WTC11 (cell line): ENCODE results near the gene STN1. TPM values are rescaled to one million over a fixed set of nuclear protein-coding genes. Genes with fewer than 3 reads are reported as not detected.

Source experiments
- ATAC-seq: fragments of 200-7000 bp; cut with Tn5 transposase; 2 replicates; pipeline ENCODE4 v1.10.0; 2021; ENCODE audit warnings: mild to moderate bottlenecking, moderate library complexity
- CTCF ChIA-PET: fragments of 300-600 bp; sonication (Branson Sonifier 250); formaldehyde crosslinking; loops from one replicate; lab custom pipeline; 2021; ENCODE audit warnings: antibody characterized with exemption; lab: Charles Lee
- POLR2A ChIA-PET: fragments of 350-600 bp; sonication (Branson Sonifier 250); formaldehyde crosslinking; loops from one replicate; lab custom pipeline; 2021; ENCODE audit warnings: antibody characterized with exemption; lab: Charles Lee
- DNase-seq: peaks from one replicate; pipeline ENCODE4 v3.0.0; 2021; ENCODE audit warnings: low spot score
- H3K27ac Mint-ChIP-seq: 2 replicates; pipeline ENCODE4 v1.8.0; 2021; ENCODE audit warnings: mixed read lengths
- H3K27me3 Mint-ChIP-seq: 2 replicates; pipeline ENCODE4 v1.8.0; 2021; ENCODE audit warnings: low read depth, mild to moderate bottlenecking, moderate library complexity, mixed read lengths
- H3K36me3 Mint-ChIP-seq: 2 replicates; pipeline ENCODE4 v1.8.0; 2021; ENCODE audit warnings: mixed read lengths
- H3K4me1 Mint-ChIP-seq: 2 replicates; pipeline ENCODE4 v1.8.0; 2022; ENCODE audit warnings: mixed read lengths
- H3K4me3 Mint-ChIP-seq: 2 replicates; pipeline ENCODE4 v1.8.0; 2021; ENCODE audit warnings: mild to moderate bottlenecking, moderate library complexity, mixed read lengths
- H3K9me3 Mint-ChIP-seq: 2 replicates; pipeline ENCODE4 v1.8.0; 2021; ENCODE audit warnings: mixed read lengths
- ETV6 ChIP-seq: sonication (generic); formaldehyde crosslinking; IDR thresholded peaks from 2 replicates; pipeline ENCODE4 v1.8.1; 2022; ENCODE audit warnings: mild to moderate bottlenecking, missing genetic modification reagents
- FOXK1 ChIP-seq: sonication (generic); formaldehyde crosslinking; IDR thresholded peaks from 2 replicates; pipeline ENCODE4 v1.8.0; 2022; ENCODE audit warnings: mild to moderate bottlenecking, moderate library complexity, missing genetic modification reagents
- FOXP1 ChIP-seq: sonication (generic); formaldehyde crosslinking; IDR thresholded peaks from 2 replicates; pipeline ENCODE4 v1.8.0; 2022; ENCODE audit warnings: missing genetic modification reagents, mild to moderate bottlenecking, moderate library complexity, borderline replicate concordance
- NFATC4 ChIP-seq: fragments of 250-450 bp; sonication (Bioruptor Pico); IDR thresholded peaks from 2 replicates; pipeline ENCODE4 v1.9.0; 2021; ENCODE audit warnings: mild to moderate bottlenecking
- NFE2L1 ChIP-seq: sonication (generic); formaldehyde crosslinking; IDR thresholded peaks from 2 replicates; pipeline ENCODE4 v1.8.1; 2023; ENCODE audit warnings: missing genetic modification reagents
- NR3C1 ChIP-seq: sonication (generic); formaldehyde crosslinking; conservative IDR thresholded peaks from 2 replicates; pipeline ENCODE4 v1.8.1; 2023; ENCODE audit warnings: low read depth, mild to moderate bottlenecking, missing genetic modification reagents
- SMAD3 ChIP-seq: sonication (generic); formaldehyde crosslinking; IDR thresholded peaks from 2 replicates; pipeline ENCODE4 v1.8.0; 2022; ENCODE audit warnings: missing genetic modification reagents, mild to moderate bottlenecking, borderline replicate concordance
- TCF7 ChIP-seq: sonication (generic); formaldehyde crosslinking; IDR thresholded peaks from 2 replicates; pipeline ENCODE4 v1.8.0; 2022; ENCODE audit warnings: mild to moderate bottlenecking, low read depth, missing genetic modification reagents, moderate library complexity
- TP53 ChIP-seq: sonication (generic); formaldehyde crosslinking; IDR thresholded peaks from 2 replicates; pipeline ENCODE4 v1.8.1; 2023; ENCODE audit warnings: mild to moderate bottlenecking, missing genetic modification reagents
- ZNF121 ChIP-seq: sonication (generic); formaldehyde crosslinking; IDR thresholded peaks from 2 replicates; pipeline ENCODE4 v1.8.0; 2023; ENCODE audit warnings: missing genetic modification reagents
- ZNF396 ChIP-seq: fragments of 250-450 bp; sonication (Bioruptor Pico); IDR thresholded peaks from 2 replicates; pipeline ENCODE4 v1.8.0; 2021; ENCODE audit warnings: mild to moderate bottlenecking, moderate library complexity, borderline replicate concordance
- ZNF416 ChIP-seq: fragments of 250-450 bp; sonication (Bioruptor Pico); IDR thresholded peaks from 2 replicates; pipeline ENCODE4 v1.9.0; 2021; ENCODE audit warnings: mild to moderate bottlenecking, inconsistent platforms
- ZNF423 ChIP-seq: fragments of 250-450 bp; sonication (Bioruptor Pico); IDR thresholded peaks from 2 replicates; pipeline ENCODE4 v2.1.2; 2022; ENCODE audit warnings: mild to moderate bottlenecking, moderate library complexity
- total RNA-seq: library from RNA; stranded (reverse); gene quantifications from 3 replicates; pipeline ENCODE4 v1.2.3, GENCODE V29; 2021
- TF ChIP-seq, protein P1 (sequence below): sonication (generic); formaldehyde crosslinking; IDR thresholded peaks from 2 replicates; pipeline ENCODE4 v1.8.1; 2022; ENCODE audit warnings: mild to moderate bottlenecking, missing genetic modification reagents, moderate library complexity, borderline replicate concordance
- TF ChIP-seq, protein P2 (sequence below): sonication (generic); formaldehyde crosslinking; IDR thresholded peaks from 2 replicates; pipeline ENCODE4 v1.8.1; 2023; ENCODE audit warnings: mild to moderate bottlenecking, moderate library complexity, missing genetic modification reagents
- TF ChIP-seq, protein P3 (sequence below): fragments of 250-450 bp; sonication (Bioruptor Pico); IDR thresholded peaks from 2 replicates; pipeline ENCODE4 v1.9.0; 2021; ENCODE audit warnings: mild to moderate bottlenecking
- TF ChIP-seq, protein P4 (sequence below): fragments of 250-450 bp; sonication (Bioruptor Pico); conservative IDR thresholded peaks from 2 replicates; pipeline ENCODE4 v1.9.0; 2021; ENCODE audit warnings: mild to moderate bottlenecking
- TF ChIP-seq, protein P5 (sequence below): sonication (generic); formaldehyde crosslinking; IDR thresholded peaks from 2 replicates; pipeline ENCODE4 v1.8.0; 2023; ENCODE audit warnings: missing genetic modification reagents
- TF ChIP-seq, protein P6 (sequence below): fragments of 250-450 bp; sonication (Bioruptor Pico); IDR thresholded peaks from 2 replicates; pipeline ENCODE4 v1.8.0; 2021; ENCODE audit warnings: mild to moderate bottlenecking
- TF ChIP-seq, protein P7 (sequence below): sonication (generic); formaldehyde crosslinking; IDR thresholded peaks from 2 replicates; pipeline ENCODE4 v1.8.0; 2022; ENCODE audit warnings: mild to moderate bottlenecking, missing genetic modification reagents

Gene STN1
- total RNA-seq, 1 experiment from 2014 or later, result 13.9 TPM

DNA sequence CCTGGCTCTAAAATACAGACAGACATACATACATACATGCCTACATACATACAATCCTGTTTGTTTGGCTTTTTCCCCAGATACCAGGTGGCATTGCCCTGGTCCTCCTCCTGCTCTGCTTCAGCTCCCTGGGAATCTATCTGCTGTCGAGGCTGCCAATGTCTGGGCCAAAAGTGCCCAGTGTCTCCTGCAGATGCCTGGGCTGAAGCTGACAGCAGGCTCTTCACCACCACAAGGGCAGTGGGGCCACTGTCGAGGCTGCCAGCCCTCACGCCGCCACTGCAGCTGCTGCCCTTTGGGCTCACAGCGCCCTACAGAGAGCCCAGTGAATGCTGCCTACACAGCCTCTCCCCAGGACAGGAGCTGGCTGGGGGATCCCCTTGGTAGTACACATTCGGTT is 18.0 kb upstream of the STN1 start:
- CTCF ChIA-PET, result interaction anchor here (0.8 kb wide), 1 partner anchor 9 kb away, joined by 3 read pairs; no protein-coding TSS in a partner anchor
- no peaks in the 10 kb centered on the region for H3K27me3 Mint-ChIP-seq
- TF ChIP-seq, protein P1, sequence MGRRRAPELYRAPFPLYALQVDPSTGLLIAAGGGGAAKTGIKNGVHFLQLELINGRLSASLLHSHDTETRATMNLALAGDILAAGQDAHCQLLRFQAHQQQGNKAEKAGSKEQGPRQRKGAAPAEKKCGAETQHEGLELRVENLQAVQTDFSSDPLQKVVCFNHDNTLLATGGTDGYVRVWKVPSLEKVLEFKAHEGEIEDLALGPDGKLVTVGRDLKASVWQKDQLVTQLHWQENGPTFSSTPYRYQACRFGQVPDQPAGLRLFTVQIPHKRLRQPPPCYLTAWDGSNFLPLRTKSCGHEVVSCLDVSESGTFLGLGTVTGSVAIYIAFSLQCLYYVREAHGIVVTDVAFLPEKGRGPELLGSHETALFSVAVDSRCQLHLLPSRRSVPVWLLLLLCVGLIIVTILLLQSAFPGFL (CRISPR knock-in tag), result no peak
- no peak for TF ChIP-seq ZNF423 (CRISPR knock-in tag)
- no peak for TF ChIP-seq ZNF396
- no peak for TF ChIP-seq TP53 (CRISPR knock-in tag)
- no peak for TF ChIP-seq SMAD3 (CRISPR knock-in tag)
- no peak for TF ChIP-seq FOXK1 (CRISPR knock-in tag)
- no peak for TF ChIP-seq ZNF416 (CRISPR knock-in tag)
- TF ChIP-seq NFE2L1 (CRISPR knock-in tag), result no peak
- no peak for TF ChIP-seq ZNF121 (CRISPR knock-in tag)
- TF ChIP-seq, protein P2, sequence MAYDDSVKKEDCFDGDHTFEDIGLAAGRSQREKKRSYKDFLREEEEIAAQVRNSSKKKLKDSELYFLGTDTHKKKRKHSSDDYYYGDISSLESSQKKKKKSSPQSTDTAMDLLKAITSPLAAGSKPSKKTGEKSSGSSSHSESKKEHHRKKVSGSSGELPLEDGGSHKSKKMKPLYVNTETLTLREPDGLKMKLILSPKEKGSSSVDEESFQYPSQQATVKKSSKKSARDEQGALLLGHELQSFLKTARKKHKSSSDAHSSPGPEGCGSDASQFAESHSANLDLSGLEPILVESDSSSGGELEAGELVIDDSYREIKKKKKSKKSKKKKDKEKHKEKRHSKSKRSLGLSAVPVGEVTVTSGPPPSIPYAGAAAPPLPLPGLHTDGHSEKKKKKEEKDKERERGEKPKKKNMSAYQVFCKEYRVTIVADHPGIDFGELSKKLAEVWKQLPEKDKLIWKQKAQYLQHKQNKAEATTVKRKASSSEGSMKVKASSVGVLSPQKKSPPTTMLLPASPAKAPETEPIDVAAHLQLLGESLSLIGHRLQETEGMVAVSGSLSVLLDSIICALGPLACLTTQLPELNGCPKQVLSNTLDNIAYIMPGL (CRISPR knock-in tag), result no peak
- TF ChIP-seq, all 79 proteins: peak for 0
- H3K4me3 Mint-ChIP-seq, result no peak overlapping the region
- ATAC-seq (no peak), DNase-seq (no peak)
- no peaks in the 10 kb centered on the region for H3K36me3 Mint-ChIP-seq
- no peak overlapping the region for H3K27ac Mint-ChIP-seq
- no peaks in the 10 kb centered on the region; the same call in 1 of the 2 replicates for H3K9me3 Mint-ChIP-seq
- H3K4me1 Mint-ChIP-seq, result no peaks in the 10 kb centered on the region
- POLR2A ChIA-PET, result no interaction called here

DNA sequence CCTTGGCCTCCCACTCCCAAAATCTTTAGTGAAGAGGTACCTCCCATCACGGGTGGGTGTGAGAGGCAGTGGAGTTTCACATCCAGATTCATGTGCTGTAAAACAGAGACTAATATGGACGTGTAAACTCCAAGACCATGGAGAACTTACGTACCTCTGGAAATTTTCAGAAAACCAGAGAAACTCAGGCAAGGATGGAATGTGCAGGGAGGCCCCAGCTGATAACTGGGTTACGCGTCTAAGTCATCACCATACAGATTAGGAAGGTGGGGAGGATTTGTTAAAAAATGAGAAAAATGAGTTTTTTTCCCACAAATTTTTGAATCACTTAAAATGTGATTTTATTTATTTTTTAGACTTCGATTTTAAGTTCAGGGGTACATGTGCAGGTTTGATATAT is 16.3 kb upstream of the STN1 start:
- no peaks in the 10 kb centered on the region; the same call in 1 of the 2 replicates for H3K9me3 Mint-ChIP-seq
- ATAC-seq (no peak), DNase-seq (no peak)
- peaks cover 7% of the 10 kb centered on the region for H3K4me1 Mint-ChIP-seq
- H3K4me3 Mint-ChIP-seq, result no peak overlapping the region
- no peaks in the 10 kb centered on the region for H3K36me3 Mint-ChIP-seq
- CTCF ChIA-PET, result no interaction called here
- no peaks in the 10 kb centered on the region for H3K27me3 Mint-ChIP-seq
- POLR2A ChIA-PET, result no interaction called here
- H3K27ac Mint-ChIP-seq, result no peak overlapping the region
- TF ChIP-seq, protein P3, sequence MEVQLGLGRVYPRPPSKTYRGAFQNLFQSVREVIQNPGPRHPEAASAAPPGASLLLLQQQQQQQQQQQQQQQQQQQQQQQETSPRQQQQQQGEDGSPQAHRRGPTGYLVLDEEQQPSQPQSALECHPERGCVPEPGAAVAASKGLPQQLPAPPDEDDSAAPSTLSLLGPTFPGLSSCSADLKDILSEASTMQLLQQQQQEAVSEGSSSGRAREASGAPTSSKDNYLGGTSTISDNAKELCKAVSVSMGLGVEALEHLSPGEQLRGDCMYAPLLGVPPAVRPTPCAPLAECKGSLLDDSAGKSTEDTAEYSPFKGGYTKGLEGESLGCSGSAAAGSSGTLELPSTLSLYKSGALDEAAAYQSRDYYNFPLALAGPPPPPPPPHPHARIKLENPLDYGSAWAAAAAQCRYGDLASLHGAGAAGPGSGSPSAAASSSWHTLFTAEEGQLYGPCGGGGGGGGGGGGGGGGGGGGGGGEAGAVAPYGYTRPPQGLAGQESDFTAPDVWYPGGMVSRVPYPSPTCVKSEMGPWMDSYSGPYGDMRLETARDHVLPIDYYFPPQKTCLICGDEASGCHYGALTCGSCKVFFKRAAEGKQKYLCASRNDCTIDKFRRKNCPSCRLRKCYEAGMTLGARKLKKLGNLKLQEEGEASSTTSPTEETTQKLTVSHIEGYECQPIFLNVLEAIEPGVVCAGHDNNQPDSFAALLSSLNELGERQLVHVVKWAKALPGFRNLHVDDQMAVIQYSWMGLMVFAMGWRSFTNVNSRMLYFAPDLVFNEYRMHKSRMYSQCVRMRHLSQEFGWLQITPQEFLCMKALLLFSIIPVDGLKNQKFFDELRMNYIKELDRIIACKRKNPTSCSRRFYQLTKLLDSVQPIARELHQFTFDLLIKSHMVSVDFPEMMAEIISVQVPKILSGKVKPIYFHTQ (CRISPR knock-in tag), result no peak
- TF ChIP-seq NFATC4 (CRISPR knock-in tag), result no peak
- TF ChIP-seq, protein P4, sequence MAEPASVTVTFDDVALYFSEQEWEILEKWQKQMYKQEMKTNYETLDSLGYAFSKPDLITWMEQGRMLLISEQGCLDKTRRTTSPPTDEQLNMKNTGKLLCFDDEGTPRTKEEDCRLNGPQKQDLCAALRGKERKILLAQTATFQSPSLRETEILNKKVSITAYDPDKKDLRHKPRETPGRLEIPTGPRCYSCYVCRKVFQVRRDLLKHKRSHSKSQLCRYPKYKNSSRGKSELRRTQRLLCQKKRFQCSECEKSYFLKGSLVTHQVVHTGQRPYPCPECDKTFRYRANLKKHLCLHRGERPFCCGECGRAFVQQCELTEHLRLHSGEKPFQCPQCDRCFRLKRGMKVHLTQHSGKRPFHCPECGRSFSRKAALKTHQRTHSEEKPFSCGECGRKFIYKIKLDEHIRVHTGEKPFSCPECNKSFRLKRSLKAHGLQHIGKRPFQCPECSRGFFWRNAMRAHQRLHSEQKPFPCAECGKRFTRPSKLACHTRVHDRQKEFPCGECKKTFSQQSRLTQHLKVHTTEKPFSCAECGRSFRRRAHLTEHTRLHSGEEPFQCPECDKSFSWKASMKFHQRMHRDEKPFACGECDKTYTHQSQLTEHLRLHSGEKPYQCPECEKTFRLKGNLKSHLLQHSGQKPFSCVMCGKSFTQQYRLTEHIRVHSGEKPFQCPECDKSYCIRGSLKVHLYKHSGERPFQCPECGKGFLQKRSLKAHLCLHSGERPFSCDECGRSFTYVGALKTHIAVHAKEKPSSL (CRISPR knock-in tag), result no peak
- TF ChIP-seq NR3C1 (CRISPR knock-in tag), result no peak
- no peak for TF ChIP-seq ETV6 (CRISPR knock-in tag)
- no peak for TF ChIP-seq FOXP1 (CRISPR knock-in tag)
- TF ChIP-seq, protein P5, sequence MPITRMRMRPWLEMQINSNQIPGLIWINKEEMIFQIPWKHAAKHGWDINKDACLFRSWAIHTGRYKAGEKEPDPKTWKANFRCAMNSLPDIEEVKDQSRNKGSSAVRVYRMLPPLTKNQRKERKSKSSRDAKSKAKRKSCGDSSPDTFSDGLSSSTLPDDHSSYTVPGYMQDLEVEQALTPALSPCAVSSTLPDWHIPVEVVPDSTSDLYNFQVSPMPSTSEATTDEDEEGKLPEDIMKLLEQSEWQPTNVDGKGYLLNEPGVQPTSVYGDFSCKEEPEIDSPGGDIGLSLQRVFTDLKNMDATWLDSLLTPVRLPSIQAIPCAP, result no peak
- TF ChIP-seq, protein P6, sequence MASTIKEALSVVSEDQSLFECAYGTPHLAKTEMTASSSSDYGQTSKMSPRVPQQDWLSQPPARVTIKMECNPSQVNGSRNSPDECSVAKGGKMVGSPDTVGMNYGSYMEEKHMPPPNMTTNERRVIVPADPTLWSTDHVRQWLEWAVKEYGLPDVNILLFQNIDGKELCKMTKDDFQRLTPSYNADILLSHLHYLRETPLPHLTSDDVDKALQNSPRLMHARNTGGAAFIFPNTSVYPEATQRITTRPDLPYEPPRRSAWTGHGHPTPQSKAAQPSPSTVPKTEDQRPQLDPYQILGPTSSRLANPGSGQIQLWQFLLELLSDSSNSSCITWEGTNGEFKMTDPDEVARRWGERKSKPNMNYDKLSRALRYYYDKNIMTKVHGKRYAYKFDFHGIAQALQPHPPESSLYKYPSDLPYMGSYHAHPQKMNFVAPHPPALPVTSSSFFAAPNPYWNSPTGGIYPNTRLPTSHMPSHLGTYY (CRISPR knock-in tag), result no peak
- TF ChIP-seq, protein P2 (CRISPR knock-in tag), result no peak
- TF ChIP-seq TCF7 (CRISPR knock-in tag), result no peak
- TF ChIP-seq SMAD3 (CRISPR knock-in tag), result no peak
- TF ChIP-seq, protein P7, sequence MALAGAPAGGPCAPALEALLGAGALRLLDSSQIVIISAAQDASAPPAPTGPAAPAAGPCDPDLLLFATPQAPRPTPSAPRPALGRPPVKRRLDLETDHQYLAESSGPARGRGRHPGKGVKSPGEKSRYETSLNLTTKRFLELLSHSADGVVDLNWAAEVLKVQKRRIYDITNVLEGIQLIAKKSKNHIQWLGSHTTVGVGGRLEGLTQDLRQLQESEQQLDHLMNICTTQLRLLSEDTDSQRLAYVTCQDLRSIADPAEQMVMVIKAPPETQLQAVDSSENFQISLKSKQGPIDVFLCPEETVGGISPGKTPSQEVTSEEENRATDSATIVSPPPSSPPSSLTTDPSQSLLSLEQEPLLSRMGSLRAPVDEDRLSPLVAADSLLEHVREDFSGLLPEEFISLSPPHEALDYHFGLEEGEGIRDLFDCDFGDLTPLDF (CRISPR knock-in tag), result no peak
